Left ventricle myocardium inferior (tissue), 1 donor: ENCODE data around the gene MRS2. TPM values are rescaled to one million over a fixed set of nuclear protein-coding genes. Genes with fewer than 3 reads are reported as not detected.

ENCODE experiments used
- DNase-seq: peaks from one replicate; pipeline ENCODE4 v3.0.0-alpha.2; 2020
- H3K27ac ChIP-seq: fragments of 200-600 bp; replicated peaks from 2 replicates; pipeline ENCODE4 v1.8.0; 2021
- H3K27me3 ChIP-seq: fragments of 200-600 bp; 2 replicates; pipeline ENCODE4 v1.8.0; 2021; ENCODE audit warnings: low read depth
- H3K36me3 ChIP-seq: fragments of 200-600 bp; 2 replicates; pipeline ENCODE4 v1.8.0; 2021
- H3K4me1 ChIP-seq: fragments of 200-600 bp; 2 replicates; pipeline ENCODE4 v1.8.0; 2021
- H3K4me3 ChIP-seq: fragments of 200-600 bp; 2 replicates; pipeline ENCODE4 v1.8.0; 2021; ENCODE audit warnings: mild to moderate bottlenecking, moderate library complexity
- H3K9me3 ChIP-seq: fragments of 200-600 bp; replicated peaks from 2 replicates; pipeline ENCODE4 v1.8.0; 2021
- CTCF ChIP-seq: fragments of 200-600 bp; IDR thresholded peaks from 2 replicates; pipeline ENCODE4 v1.8.0; 2021; ENCODE audit warnings: antibody characterized with exemption, mild to moderate bottlenecking, borderline replicate concordance
- intact Hi-C: fragments of 100-400 bp; cut with micrococcal nuclease; formaldehyde crosslinking; loops from one replicate; pipeline ENCODE4 v1.11.0; 2022
- long read RNA-seq: library from polyadenylated mRNA; unstranded; transcript quantifications from one replicate; pipeline ENCODE4 v2.0.0, GENCODE V29; 2021
- total RNA-seq: library from RNA; stranded (reverse); fragmentation: NEBNext Ultra II Directional; extraction: Animal tissue kit (Norgen Biotek cat#: 25700); gene quantifications from one replicate; pipeline ENCODE4 v1.2.1, GENCODE V29; 2021
- donor health status: DM: no; HTN: yes; CAD: no; lungs with severe emphysema.

The MRS2 gene
- 44.7 TPM for total RNA-seq
- long read RNA-seq, transcript MRS2-203 (11 exons, 3,313 nt) = major isoform, 67 of 93 reads
- long read RNA-seq, transcript MRS2-202 (10 exons, 1,740 nt) = minor isoform, 11 of 93 reads
- long read RNA-seq, partial matches to known transcripts = 2 of 93 reads
- long read RNA-seq, other reads (novel, unspliced or antisense) = 12 of 93 reads

GRCh38 chr6:24402697-24403500, at the start of gene MRS2:
Gene MRS2, plus strand, starts transcription at chr6:24402936. Its CDS starts 111 bp downstream, at chr6:24403047.
- intact Hi-C loops = no loop called here
- peaks cover 46% of the 10 kb centered on the region for H3K4me1 ChIP-seq
- no peaks in the 10 kb centered on the region for H3K9me3 ChIP-seq
- no peak for TF ChIP-seq CTCF
- H3K4me3 ChIP-seq = peak within 1 kb of the TSS; percentile 90
- H3K36me3 ChIP-seq = peaks cover 30% of the 10 kb centered on the region
- peak within 1 kb of the TSS; percentile 92 for H3K27ac ChIP-seq
- H3K27me3 ChIP-seq = peaks cover 27% of the 10 kb centered on the region
- DNase-seq = peak; percentile 84

GRCh38 chr6:24353861-24354260, 48.9 kb upstream of the MRS2 start:
- Histone ChIP-seq H3K36me3 (no peaks in the 10 kb centered on the region), H3K9me3 (no peaks in the 10 kb centered on the region), H3K27ac (no peak overlapping the region), H3K27me3 (peaks cover 35% of the 10 kb centered on the region), H3K4me3 (no peak overlapping the region), H3K4me1 (peaks cover 13% of the 10 kb centered on the region)
- intact Hi-C loops = no loop called here
- TF ChIP-seq CTCF = no peak
- DNase-seq = no peak

- intact Hi-C loops = no loop called here
- H3K4me1 ChIP-seq = peaks cover 21% of the 10 kb centered on the region
- H3K27ac ChIP-seq = no peak overlapping the region
- no peaks in the 10 kb centered on the region for H3K36me3 ChIP-seq
- H3K9me3 ChIP-seq = no peaks in the 10 kb centered on the region
- no peak for DNase-seq
- peaks cover 29% of the 10 kb centered on the region for H3K27me3 ChIP-seq
- no peak for TF ChIP-seq CTCF
- H3K4me3 ChIP-seq = no peak overlapping the region
Observed at GRCh38 chr6:24355393-24355792, 47.3 kb upstream of the MRS2 start.

GRCh38 chr6:24356310-24356973, 46.3 kb upstream of the MRS2 start:
- intact Hi-C loops = no loop called here
- no peak overlapping the region for H3K27ac ChIP-seq
- no peaks in the 10 kb centered on the region for H3K36me3 ChIP-seq
- peaks cover 30% of the 10 kb centered on the region for H3K27me3 ChIP-seq
- H3K9me3 ChIP-seq = no peaks in the 10 kb centered on the region
- H3K4me1 ChIP-seq = peaks cover 22% of the 10 kb centered on the region
- TF ChIP-seq CTCF = no peak
- no peak for DNase-seq
- H3K4me3 ChIP-seq = no peak overlapping the region

GRCh38 chr6:24357336-24358218, 45.2 kb upstream of the MRS2 start, which contains the start of gene DCDC2:
Gene DCDC2, minus strand, starts transcription at chr6:24358059. Its CDS starts 309 bp downstream, at chr6:24357750.
- peaks cover 22% of the 10 kb centered on the region for H3K4me1 ChIP-seq
- H3K36me3 ChIP-seq = no peaks in the 10 kb centered on the region
- no peak for TF ChIP-seq CTCF
- peak within 1 kb of the TSS; percentile 52 for H3K4me3 ChIP-seq
- peaks cover 38% of the 10 kb centered on the region for H3K27me3 ChIP-seq
- no peak for DNase-seq
- intact Hi-C loops = no loop called here
- H3K9me3 ChIP-seq = no peaks in the 10 kb centered on the region
- H3K27ac ChIP-seq = no peak within 1 kb of the TSS
